GM19372 (cell line): ENCODE results near the gene TMC4.
"Not testable (repeated sequence)": the region's sequence is repeated elsewhere in the genome, so short reads cannot be mapped to it uniquely, and the experiment has no call there.

Experiments used
- ATAC-seq: cut with Tn5 transposase; IDR thresholded peaks from one replicate; pipeline ENCODE4 v1.9.1; 2021; ENCODE audit warnings: mild to moderate bottlenecking, low read depth, moderate library complexity; ENCODE audit not compliant: unreplicated experiment

The TMC4 gene

DNA sequence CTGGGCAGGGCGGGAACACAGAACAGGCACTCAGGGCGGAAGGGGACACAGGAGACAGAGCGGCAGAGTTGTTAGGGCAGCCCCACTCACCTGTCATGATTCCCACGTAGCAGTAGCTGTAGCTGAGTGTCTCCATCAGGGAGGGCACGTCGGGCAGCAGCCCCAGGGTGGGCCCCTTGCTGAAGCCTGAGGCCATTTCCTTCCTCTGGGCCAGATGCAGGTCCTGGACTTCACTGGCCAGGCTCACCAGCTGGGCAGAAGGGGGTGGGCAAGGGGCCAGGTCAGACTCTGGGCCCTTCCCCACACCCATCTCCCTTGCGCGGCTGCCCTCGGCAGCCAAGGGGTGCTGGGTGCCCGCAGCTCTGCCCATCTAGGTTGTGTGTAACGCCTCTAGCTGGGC, 10.5 kb upstream of the TMC4 start:
- no peak for ATAC-seq

DNA sequence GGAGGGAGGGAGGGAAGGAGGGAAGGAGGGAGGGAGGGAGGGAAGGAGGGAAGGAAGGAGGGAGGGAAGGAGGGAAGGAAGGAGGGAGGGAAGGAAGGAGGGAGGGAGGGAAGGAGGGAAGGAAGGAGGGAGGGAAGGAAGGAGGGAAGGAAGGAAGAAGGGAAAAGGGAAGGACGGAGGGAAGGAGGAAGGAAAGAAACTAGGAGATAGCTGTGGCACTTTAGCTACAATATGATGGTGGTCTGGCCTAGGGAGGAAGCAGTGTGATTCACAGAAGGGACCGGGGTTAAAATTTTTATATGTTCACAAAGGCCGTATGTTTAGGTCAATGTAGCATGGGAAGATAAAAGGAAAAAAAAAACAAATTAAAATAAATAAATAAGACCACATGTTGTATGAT, 8.9 kb upstream of the TMC4 start:
- not testable (repeated sequence) for ATAC-seq

DNA sequence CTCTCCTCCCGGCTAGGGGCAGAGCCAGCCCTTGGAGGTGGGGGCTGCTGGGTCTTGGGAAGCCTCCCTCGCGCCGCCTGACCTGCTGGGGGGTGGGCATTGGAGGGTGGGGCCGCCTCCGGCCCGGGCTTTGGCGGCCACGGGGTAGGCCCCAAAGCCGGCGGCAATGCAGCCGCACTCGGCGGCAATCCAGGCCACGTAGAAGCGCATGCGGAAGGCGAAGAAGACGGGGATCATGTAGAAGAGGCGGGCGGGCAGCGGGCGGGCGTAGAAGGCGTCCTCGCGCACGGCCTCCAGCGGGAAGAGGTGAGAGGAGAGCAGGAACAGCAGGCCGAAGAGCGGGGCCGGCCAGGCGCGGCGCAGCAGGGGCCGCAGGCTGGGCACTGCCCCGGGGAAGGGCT, 7.7 kb upstream of the TMC4 start:
- ATAC-seq, result no peak

DNA sequence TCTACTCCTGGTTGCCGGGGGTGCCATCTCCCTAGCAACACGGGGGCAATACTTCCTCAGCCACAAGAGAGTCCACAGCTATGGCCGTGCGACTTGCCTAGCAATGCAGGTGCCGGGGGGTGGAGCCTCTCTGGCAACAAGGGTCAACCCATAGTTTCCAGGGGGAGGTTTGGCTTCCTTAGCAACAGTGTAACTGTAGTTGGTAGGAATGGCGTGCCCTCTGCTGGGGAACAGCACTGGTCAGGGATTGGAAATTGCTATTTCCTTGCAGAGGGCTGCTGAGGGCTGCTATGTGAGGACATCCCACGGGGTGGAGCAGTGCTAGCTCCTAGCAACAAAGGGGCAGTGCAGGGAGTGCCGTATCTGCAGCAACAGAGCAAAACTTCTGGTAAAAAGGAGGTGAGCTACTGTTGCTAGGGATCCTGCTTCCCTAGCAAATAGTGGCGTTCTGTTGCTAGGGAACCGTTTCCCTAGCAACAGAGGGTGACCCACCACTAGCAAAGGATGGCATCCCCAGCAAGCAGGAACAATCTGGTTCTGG, 7.0 kb upstream of the TMC4 start:
- no peak for ATAC-seq

DNA sequence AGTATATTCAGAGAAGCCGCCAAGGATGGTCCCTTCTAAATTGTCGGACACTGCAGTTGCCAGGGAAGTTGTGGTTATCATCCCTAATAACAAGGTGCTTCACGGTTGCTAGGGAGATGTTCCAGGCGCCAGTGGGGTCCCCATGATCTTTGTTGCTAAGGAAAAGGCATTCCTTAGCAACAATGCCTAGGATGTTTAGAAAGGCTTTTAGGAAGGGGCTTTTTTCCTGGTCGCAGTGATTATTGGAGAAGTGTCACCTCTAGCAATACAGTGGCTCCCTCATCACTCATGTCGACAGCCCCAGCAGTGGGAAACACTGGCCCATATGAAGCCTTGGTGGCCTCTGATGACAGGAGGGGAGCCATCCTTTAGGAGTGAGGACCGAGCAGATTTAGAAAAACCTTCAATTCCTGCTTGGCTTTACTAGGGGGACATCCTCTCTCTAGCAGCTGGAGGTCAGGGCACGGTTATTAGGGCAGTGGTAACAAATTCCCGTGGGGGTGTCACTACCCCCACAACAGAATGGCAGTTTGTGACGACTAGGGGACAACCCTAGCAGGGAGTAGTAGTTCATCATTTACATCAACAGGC, 6.4 kb upstream of the TMC4 start:
- ATAC-seq, result no peak

DNA sequence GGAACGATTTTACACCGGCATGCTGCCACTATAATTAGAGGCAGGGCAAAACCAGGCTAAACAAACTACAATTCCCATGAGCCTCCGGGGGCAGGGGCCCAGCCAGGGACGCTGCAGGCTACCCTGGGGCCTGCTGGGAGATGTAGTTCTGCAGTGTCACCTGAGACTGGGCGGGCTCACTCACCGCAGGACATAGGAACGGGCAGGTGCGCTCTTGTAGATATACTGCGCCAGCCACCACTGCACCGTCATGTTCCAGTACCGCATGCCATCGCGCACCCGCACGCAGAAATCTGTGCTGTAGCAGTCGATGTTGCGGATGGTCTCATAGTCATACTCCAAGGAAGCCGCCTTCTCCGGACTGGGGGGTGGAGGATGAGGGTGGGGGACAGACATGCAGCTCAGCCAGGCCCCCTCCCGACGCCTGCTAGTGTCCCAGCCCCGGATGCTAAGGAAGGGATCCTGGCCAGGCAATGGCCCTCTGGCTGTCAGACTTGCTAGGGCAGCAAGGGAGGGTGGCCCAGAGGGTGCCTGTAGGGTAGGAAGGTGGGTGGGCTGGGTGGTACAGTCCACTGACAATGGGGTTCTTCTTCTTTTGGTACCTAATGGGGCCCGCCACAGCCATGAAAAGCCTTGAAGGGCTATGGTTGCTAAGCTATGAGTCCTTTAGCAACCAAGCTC, 5.8 kb upstream of the TMC4 start:
- ATAC-seq, result no peak

DNA sequence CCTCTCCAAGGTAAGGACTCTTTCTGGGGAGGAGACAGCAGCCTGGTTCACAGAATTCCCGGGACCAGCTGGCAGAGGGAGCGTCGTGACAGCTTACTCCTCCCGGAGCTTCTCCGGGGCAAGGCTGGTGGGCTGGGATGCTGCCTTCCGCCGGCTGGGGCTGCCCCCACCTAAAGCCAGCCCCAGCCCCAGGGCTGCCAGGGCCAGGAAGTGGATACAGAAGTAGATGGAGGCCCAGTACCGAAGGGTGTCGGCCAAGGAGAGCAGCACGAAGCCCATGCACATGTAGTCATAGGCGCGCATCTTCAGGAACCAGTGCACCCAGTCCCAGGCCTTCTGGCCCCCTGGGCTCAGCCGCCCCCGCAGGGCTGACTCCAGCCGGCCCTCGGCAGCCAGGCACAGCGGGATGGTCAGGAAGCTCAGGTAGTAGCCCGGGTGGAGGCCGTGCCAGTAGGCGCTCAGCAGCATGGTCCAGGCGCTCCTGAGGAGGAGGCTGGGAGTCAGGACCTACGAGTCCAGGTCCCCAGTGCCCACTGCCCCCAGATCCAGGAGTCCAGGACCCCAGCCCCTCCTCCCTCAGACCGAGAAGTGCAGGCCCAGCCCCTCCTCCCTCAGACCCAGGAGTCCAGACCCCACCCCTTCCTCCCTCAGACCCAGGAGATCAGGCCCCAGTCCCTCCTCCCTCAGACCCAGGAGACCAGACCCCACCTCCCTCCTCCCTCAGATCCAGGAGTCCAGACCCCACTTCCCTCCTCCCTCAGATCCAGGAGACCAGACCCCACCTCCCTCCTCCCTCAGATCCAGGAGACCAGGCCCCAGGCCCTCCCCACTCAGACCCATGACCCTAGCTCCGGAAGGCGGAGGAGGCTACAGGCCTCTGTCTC, 1.2 kb upstream of the TMC4 start:
- no peak for ATAC-seq

DNA sequence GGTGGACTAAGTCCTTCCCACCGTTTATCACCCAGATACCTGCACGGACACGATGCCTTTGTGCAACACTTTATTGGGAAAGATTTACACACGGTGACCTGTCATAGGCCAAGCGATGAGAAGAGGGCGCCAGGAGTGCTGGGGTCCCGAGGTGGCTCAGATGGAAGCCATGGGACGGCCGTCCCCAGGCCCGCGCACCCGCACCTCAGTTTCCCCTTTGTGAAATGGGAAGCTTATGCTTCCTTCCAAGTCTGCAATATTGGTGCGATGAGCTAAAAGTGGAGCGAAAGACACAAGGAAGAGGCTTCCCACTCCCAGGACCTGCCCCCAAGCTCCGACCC, 369 bp upstream of the TMC4 start:
- ATAC-seq, result no peak

DNA sequence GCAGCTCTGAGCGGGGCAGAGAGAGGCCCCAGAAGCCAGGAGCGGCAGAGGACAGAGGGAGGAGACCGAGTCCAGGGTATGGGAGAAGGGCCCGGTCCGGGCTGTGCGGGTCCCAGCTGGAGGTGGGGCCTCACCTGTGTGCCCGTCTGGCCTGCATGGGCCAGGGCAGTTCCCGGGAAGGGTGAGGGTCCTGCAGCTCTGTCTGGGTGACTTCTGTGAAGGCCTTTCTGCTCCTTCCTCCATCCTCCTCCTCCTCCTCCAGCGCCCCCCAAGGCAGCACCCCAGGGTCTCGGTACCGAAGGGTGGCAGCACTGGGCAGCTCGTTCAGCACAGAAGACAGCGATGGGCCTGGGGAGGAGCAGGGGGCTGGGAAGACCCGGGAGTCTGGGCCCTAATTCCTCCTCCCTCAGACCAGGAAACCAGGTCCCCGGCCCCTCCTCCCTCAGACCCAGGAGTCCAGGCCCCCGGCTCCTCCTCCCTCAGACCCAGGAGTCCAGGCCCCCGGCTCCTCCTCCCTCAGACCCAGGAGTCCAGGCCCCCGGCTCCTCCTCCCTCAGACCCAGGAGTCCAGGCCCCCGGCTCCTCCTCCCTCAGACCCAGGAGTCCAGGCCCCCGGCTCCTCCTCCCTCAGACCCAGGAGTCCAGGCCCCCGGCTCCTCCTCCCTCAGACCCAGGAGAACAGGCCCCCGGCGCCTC, 1.1 kb downstream of the TMC4 start:
- ATAC-seq, result not testable (repeated sequence)

DNA sequence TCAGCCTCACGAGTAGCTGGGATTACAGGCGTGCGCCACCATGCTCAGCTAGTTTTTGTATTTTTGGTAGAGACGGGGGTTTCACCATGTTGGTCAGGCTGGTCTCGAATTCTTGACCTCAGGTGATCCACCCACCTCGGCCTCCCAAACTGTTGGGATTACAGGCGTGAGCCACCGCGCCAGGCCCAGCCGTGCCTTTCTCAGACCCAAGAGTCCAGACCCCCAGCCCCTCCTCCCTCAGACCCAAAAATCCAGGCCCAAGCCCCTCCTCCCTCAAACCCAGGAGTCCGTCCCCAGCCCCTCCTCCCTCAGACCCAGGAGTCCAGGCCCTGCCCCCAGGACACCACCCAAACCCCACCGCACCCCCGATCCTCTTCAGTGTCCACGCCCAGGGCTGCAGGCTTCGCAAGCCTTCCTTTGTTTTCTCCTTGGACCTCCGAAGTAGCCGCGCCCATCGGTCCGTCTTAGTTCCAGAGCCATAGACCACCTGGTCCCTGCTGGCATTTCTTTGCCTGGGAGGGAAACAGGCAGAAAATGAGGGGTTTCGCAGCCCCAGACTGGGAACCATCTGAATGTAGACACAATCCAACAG, 3.7 kb downstream of the TMC4 start:
- ATAC-seq, result no peak

DNA sequence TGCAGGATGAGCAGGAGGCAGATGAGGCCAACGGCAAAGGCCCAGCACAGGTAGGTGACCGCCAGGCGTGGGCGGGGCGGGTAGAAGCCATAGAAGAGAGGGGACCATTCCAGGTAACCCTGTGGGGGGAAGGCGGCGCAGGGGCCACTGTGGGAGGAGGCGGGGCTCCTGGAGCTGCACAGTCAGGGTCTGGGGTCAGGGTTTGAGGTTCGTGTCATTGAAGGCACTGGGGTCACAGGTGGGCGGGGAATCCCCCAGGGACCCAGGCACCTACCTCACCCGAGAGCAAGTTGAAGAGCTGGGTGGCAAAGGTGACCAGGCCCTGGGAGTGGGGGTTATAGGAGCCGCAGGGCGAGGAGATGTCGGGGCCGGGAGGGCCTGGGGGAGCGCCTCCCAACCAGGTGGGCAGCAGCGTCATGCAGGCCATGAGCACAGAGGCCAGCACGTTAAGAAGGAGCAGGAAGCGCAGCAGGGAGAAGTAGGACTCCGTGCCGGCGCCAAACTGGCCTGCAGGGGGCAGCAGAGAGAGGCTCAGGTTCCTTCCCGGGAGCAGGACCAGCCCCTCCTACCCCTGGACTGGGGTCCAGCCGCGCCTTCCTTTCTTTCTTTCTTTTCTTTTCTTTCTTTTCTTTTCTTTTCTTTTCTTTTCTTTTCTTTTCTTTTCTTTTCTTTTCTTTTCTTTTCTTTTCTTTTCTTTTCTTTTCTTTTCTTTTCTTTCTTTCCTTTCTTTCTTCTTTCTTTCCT, 4.6 kb downstream of the TMC4 start:
- no peak for ATAC-seq

DNA sequence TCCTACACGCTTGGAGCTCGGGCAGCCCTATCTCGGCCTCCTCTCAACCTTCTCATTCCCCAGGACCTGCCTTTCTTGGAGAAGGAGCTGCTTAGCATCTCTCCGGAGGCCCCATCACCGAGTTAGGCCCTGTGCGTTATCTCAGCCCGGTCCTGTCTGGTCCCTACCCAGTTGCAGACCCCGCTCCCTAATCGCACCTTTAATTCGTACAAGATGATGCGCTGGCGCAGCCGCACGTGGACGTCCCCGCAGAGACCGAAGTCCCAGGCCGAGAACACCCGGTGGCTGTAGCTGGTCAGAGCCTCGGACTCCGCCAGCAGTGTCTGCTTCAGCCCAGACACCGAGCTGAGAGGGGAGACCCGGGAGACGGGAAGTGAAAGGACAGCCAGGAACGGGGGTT, 7.7 kb downstream of the TMC4 start:
- ATAC-seq, result no peak

DNA sequence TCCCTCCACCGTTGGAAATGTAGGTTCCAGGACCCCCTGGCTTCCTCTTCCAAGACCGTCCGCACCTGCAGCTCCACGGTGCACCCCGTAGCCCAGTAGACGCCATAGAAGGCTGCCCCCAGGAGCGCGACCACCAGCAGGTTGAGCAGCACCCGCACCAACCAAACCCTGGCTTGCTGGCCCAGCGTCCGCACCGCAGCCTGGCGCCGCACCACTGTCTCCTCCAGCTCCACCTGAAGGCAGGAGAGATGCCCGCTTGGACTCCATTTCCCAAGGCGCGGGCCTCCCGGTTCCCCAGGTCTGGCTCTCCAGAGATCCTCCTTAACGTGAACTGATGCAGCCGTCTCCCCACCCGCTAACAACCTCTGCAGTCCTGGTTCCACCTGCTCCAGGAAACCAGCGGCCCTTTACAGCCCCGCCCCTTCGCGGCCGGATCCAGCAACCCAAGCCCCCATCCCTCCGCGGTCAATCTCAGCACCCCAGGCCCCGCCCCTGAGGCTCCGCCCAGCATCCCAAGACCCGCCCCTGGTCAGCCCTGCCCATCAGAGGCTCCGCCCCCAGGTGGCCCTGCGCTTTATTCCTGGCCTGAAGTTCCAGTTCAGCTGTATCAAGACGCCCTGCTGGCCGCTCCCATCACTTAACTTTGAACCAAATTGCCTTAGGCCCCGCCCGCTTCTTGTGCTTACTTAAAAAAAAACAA, 8.4 kb downstream of the TMC4 start:
- no peak for ATAC-seq

DNA sequence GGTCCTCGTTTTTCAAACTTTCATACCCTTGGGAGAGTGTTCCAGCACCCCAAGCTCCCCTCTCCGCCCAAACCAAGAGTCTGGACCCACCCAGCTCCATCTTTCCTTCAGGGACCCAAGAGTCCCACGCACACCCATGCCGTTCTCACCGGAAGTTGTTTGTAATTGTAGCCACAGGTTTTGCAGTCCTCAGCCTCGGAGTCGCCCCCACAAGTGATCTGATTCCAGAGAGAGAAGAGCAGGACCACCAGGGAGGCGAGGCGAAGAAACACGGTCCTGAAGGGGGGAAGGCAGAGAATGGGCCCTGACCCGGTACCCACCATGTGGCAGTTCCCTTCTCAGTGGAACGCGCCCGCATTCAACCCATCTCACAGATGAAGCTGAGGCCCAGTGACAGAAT, 10.1 kb downstream of the TMC4 start:
- ATAC-seq, result no peak

DNA sequence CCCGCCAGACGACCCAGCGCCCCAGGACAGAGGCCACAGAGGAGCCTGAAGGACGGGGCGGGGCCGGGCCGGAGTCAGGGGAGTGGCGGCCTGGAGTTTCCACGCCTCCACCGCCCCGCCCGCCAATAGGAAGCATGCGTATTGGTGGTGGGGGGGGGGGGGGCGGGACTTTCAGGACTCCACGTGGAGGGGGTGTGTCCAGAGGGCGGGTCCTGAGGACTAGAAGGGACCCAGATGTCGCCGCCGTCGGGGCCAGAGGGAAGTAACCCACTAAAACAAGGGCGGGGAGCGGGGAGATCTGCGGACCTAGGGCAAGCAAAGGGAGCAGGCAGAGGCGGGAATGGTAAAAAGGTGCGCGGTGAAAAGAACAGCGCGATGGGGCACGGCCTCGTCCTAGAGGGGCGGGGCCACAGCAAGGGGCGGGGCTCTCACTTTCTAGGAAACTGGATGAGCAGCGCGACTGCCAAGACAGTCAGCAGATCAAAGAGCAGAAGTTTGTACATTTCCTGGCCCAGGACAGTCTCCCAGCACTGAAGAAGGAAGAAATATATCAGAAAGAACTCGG, 10.6 kb downstream of the TMC4 start:
- ATAC-seq, result no peak

DNA sequence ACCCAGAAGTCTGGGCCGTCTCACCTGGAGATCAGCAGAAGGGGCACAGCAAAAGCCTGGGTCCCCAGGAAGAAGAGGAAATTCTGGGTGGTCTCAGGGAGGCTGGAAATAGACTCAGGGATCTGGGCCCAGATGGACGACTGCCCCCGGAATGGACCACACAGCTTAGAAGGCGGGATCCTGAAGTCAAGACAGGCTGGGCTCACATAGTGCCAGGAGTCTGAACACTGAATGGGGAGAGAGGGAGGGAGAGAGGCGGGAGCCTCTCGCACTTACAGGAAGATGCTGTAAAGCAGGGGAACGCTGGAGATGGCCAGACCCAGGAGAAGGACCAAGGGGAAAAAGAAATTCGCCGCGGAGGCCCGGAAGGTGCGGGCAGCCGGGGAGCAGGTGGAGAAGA, 12.1 kb downstream of the TMC4 start:
- ATAC-seq, result no peak

DNA sequence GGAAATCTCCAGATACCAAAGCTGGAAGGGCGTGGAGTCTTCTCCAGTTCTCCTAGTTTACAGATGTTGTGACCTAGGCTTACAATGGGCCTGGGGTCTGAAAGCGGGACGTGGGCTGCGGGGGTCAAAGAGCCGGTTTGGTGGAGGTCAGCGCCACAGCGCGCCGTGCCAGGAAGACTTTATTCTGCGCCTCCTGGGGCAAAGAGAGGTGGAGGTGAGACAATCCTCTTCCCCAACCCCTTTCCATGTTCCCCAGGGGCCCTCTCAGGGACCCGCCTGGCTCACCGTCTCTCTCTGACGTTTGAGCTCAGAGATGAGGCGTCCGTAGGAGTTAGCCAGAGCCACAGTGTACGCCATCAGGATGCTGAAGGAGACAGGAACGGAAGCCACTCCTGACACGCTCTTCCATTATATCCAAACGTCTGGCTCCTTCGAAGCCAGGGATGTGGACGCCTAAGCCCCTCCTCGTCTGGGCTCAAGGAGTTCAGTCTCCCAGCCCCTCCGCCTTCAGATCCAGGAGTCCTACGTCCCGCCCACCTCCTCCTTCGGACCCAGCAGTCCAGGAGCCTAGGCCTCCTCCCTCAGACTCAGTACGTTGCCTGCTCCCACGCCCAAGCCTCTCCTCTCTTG, 12.7 kb downstream of the TMC4 start:
- no peak for ATAC-seq

DNA sequence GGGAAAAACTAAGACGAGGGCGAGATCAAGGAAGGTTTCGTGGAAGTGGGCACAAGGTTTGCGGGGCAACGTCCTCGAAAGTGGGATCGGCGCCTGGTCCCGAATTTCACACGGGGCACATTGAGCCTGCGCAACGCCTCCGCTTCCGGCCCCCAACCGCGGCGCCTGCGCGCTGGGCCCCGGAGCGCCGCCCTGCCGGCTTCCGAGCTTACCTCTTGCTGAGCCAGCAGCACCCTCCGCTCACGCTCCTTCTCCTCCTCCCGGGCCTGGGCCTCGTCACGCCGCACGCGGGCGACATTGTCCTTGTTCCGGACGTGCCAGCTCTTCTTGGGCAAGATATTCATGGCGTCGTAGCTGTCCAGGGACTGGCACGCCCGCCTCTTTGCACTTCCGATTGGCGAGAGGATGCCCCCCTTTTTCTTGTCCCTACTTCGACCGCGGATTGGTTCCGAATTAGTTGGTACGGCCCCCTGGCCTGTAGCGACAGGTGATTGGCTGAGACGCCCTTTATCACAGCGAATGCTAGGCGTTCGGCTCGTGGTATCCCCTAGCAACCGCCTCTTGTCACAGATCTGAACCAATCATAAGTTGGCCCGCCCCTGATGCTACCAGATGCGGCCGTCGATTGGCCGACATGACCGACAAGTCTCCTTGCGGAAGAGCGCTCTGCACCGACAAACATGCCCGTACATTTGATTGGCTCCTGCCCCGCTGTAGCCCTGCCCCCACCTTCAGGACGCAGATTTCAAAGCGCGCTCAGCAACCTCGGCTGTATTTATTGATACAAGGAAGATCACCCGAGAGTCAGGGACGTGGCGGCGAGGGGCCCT, 13.4 kb downstream of the TMC4 start, which contains the start of gene LENG1:
Gene LENG1 (minus strand): TSS at position 370 of the 830 bp plus-strand sequence. CDS start 26 bp downstream, at position 344.
- ATAC-seq, result peak; percentile 95
